ENCODE measurements around the gene CEP112. TPM values are rescaled to one million over a fixed set of nuclear protein-coding genes. Genes with fewer than 3 reads are reported as not detected.

CEP112 gene
- total and polyA plus RNA-seq, 2 of the 13 experiments (the other 11 are each of a cell fraction or from before 2014, with no cell fraction given) = 1.2 to 3.4 TPM

GRCh38 chr17:65990593-65990992 lies 201.3 kb downstream of the CEP112 start:
- TF ChIP-seq REST (IDR thresholded peaks at IDR 0.05; ENCODE audit: borderline replicate concordance in 1 of 2, low read depth in 1 of 2, low read length in 2 of 2) (no peak), CREBL2 (CRISPR knock-in tag; IDR thresholded peaks at IDR 0.05; ENCODE audit: borderline replicate concordance) (no peak), RBAK (CRISPR knock-in tag; IDR thresholded peaks at IDR 0.05) (no peak), TRAFD1 (CRISPR knock-in tag; IDR thresholded peaks at IDR 0.05; ENCODE audit: borderline replicate concordance) (no peak), TBX2 (CRISPR knock-in tag; IDR thresholded peaks at IDR 0.05; ENCODE audit: borderline replicate concordance) (no peak), HNRNPUL1 (IDR thresholded peaks at IDR 0.05; ENCODE audit: low read depth, low read length) (no peak), RFX5 (IDR thresholded peaks at IDR 0.05; ENCODE audit: low read depth, low read length) (no peak), ZBTB37 (CRISPR knock-in tag; IDR thresholded peaks at IDR 0.05) (no peak), PHF21A (CRISPR knock-in tag; IDR thresholded peaks at IDR 0.05) (no peak), DNMT3B (CRISPR knock-in tag; conservative IDR thresholded peaks at IDR 0.05) (no peak), RFX3 (CRISPR knock-in tag; IDR thresholded peaks at IDR 0.05) (no peak), ZNF678 (CRISPR knock-in tag; IDR thresholded peaks at IDR 0.05) (no peak)
- no peaks in the 10 kb centered on the region for H3K27me3 ChIP-seq (ENCODE audit: control insufficient read depth in 1 of 2, insufficient read depth in 2 of 2, low read length in 2 of 2)
- ChIA-PET CTCF (ENCODE audit: low intra/inter-chr PET ratio, low total read pairs) (no interaction called here), POLR2A (no interaction called here)
- H3K36me3 ChIP-seq (replicated peaks in 1 of 2; ENCODE audit: control insufficient read depth in 1 of 2, insufficient read depth in 2 of 2, low read length in 2 of 2) = no peaks in the 10 kb centered on the region
- FAIRE-seq = no peak
- no peaks in the 10 kb centered on the region for H3K4me1 ChIP-seq (ENCODE audit: insufficient read depth, low read length)
- H2AFZ ChIP-seq (ENCODE audit: low read length) = no peak overlapping the region
- WGBS (ENCODE audit: low lambda C conversion rate) = 28% methylated on average over 3 of the region's 3 CpGs
- no peak overlapping the region for H3K9ac ChIP-seq (ENCODE audit: insufficient read depth, low read depth, low read length)
- no peaks in the 10 kb centered on the region for H3K79me2 ChIP-seq (ENCODE audit: insufficient read depth, low read length)
- peaks cover 9% of the 10 kb centered on the region; the same call in 1 of the 2 replicates for H3K9me3 ChIP-seq (ENCODE audit: low read length)
- no peak overlapping the region for H3K4me2 ChIP-seq (ENCODE audit: low read depth, low read length)
- H3K27ac ChIP-seq (ENCODE audit: extremely low read length, insufficient read depth, low read length) = no peak overlapping the region
- no TSS peak for BruUV-seq (replicated peaks)
- DNase-seq (ENCODE audit: low spot score) = no peak
- intact Hi-C loops (cut with micrococcal nuclease; ENCODE audit: unreplicated experiment) (no loop called here), in situ Hi-C loops (cut with HindIII; ENCODE audit: extremely low pct_ligation_motif_present, low pct_unique_long_range_greater_than_20kb) (no loop called here)
- H4K20me1 ChIP-seq (ENCODE audit: insufficient read depth, low read length) = no peaks in the 10 kb centered on the region
- H3K4me3 ChIP-seq (replicated peaks in 1 of 3; ENCODE audit: insufficient read depth in 1 of 3, low read depth in 2 of 3, low read length in 3 of 3) = no peak overlapping the region
- ATAC-seq = no peak; the same call in 2 of the 3 replicates

Measured in HepG2 (cell line).